Stimulated activated CD8-positive, alpha-beta memory T cell treated with anti-CD3 and anti-CD28 coated beads, Interleukin-4, amount 100 ng/mL, for 1 hour (primary cell): Measurements from ENCODE around the gene SLC7A11.
"Not testable (repeated sequence)": the region's sequence is repeated elsewhere in the genome, so short reads cannot be mapped to it uniquely, and the experiment has no call there.

ENCODE experiments used
- DNase-seq, 2 donors: peaks; one replicate each; pipeline ENCODE4 v3.0.0-alpha.2; 2020; ENCODE audit warnings: low read depth in 2 of 2, low spot score in 1 of 2

The SLC7A11 gene

GRCh38 chr4:138243369-138243768 lies 1.2 kb upstream of the SLC7A11 start:
- DNase-seq, result no peak

GRCh38 chr4:138242834-138243156 lies 646 bp upstream of the SLC7A11 start:
- no peak for DNase-seq

- no peak for DNase-seq
These were observed 671 bp downstream of the SLC7A11 start for GRCh38 chr4:138241281-138242075.

DNA sequence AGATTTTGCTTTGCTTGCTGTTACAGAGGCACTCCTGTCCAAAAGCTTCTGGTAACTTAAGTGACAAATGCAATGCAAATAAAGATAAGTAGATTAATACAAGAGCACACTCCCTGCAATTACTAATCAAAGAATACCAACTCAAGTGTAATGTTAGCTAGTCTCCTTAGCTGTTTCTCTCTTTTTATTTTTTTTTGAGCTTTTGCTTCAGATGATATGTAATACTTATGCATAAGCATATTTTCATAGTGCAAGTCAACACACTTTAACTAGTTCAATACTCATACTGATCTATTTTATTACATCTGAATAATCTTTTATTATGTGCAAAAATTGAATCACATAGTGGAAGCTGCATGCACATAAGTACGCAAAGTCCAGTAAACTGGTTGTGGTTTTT lies 2.7 kb downstream of the SLC7A11 start:
- no peak for DNase-seq

- DNase-seq, result no peak
These were observed 3.4 kb downstream of the SLC7A11 start for GRCh38 chr4:138238521-138239292.

DNA sequence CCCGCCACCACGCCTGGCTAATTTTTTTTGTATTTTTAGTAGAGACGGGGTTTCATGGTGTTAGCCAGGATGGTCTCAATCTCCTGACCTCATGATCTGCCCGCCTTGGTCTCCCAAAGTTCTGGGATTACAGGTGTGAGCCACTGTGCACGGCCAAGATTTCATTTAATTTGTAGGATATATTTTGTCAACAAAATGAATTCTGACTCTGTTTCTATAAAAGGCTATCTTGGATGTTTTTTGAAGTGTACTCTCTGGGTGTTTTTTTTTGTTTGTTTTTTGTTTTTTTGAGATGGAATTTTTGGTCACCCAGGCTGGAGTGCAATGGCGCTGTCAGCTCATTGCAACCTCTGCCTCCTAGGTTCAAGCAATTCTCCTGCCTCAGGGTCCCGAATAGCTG lies 5.0 kb downstream of the SLC7A11 start:
- not testable (repeated sequence) for DNase-seq

GRCh38 chr4:138236037-138236436 lies 6.1 kb downstream of the SLC7A11 start:
- DNase-seq, result no peak

GRCh38 chr4:138235419-138235952 lies 6.7 kb downstream of the SLC7A11 start:
- DNase-seq, result no peak

DNA sequence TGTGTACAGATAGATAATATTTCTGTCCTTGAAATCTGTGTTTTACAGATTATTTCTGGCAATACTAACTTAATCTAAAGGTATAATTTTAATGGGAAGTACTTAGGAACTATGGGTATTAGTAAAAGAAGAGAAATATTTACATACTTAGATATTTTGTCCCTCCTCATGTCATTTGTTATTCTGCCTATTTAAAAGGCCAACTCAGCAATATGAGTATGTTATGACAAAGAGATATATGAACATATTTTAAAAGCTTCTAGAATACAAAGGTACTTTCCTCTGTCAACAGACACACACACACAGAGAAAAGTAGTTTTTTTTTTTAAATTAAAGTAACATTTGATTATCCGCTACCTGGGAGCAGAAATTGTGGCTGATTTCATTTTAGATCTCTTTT lies 7.9 kb downstream of the SLC7A11 start:
- no peak for DNase-seq

GRCh38 chr4:138233313-138234034 lies 8.7 kb downstream of the SLC7A11 start:
- no peak for DNase-seq

GRCh38 chr4:138232364-138232763 lies 9.8 kb downstream of the SLC7A11 start:
- DNase-seq, result no peak

- no peak for DNase-seq
These were observed 12.1 kb downstream of the SLC7A11 start for GRCh38 chr4:138230048-138230447.

- no peak for DNase-seq
These were observed 13.0 kb downstream of the SLC7A11 start for GRCh38 chr4:138229160-138229559.

DNA sequence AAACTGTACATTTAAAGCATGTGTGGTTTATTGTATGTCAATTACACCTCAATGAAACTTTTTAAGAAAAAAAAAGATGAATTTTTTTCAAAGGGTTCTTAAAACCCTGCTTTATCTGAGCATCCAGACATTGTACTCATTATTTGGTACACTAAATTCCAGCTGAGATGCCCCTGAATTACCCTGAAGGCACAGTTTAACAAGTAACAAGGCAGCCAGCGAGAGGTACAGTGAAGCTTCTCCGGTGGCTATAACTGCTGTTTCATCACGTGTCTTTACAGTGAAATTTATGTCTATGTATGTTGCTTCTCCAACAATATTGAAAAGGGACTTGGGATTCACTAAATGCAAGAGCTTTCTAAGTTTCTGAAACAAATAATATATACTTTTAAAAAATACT lies 15.8 kb downstream of the SLC7A11 start:
- no peak for DNase-seq

GRCh38 chr4:138225477-138225876 lies 16.7 kb downstream of the SLC7A11 start:
- no peak for DNase-seq

- DNase-seq, result no peak
These were observed 17.5 kb downstream of the SLC7A11 start for GRCh38 chr4:138224614-138225013.

GRCh38 chr4:138223231-138223910 lies 18.8 kb downstream of the SLC7A11 start:
- DNase-seq, result no peak

DNA sequence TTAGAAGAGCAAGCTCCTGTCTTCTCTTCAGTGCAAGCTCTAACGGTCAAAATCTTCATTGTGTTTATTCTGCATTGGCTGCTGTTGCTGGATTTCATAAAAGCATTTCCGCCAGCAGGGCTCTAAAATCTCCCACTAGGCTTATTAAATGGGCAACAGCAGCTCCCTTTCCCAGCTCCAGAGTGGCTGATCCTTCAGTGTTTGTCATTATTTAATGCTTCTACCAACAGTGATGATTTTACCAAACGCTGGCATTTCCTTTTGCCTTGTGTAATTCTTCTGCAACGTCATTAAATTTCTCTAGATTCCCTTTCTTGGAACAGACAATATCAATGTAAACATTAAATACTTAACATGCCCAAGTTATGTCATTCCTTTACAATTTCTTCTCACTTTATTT lies 20.1 kb downstream of the SLC7A11 start:
- DNase-seq, result no peak

DNA sequence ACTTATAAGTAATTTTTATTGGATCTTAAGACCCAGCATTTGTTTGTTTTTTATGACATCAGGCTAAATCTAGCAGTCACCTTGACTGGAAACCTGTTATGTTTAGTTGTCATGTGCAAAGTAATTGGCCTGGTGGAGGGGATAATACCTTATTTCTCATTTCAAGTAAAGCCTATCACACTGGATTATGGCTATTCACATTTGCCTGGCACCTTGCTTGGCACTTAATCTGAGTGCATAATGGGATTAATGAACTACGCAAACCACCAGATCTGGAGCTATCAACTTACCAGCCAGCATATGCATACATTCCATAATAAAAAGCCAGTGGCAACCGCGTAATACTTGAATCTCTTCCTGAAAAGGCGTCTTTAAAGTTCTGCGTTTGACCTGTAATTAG lies 23.2 kb downstream of the SLC7A11 start:
- DNase-seq, result no peak

DNA sequence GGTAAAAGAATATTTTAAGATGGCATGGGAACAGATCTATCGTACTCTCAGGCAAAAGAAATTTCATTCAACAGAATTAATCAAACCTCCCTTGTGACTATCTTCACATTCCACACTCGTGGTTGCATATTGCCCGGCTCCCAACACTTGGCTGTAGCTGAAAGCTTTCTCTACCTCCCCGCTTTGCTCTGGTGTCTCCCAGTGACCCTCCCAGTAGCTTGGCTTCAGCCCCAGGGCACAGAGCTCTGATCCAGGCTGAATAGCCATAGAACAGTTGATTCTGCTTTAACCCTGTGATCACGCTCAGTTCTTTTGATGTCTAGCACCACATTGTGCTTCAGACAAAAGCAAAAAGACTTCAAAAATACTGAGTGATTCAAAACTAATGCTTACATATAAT lies 24.6 kb downstream of the SLC7A11 start:
- DNase-seq, result no peak

DNA sequence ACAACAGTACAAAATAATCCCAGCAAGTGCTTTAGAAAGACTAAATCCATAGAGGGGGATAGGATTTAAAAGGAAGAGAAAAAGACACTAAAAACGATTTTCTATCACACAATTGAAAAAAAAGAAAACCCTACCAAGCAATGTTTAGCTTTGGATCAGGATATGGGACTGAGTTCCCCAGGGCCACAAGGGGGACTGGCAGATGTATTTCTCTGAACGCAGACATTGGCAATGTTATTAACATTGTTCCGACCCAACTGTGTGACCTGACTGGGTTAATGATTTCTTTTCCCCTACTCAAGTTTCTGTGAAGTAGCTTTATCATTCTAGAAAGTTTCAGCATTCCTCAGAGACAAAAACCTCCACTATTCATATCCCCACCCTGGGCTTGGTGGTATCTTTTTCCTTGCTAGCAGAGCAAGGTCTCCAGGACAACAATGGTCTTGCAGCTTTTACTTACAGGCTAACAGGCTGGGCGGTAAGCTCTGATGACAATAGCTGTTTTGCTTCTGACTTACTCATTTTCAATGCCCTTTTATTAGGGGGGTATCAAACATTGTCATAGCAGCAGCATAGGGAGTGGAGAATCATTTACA lies 25.8 kb downstream of the SLC7A11 start:
- no peak for DNase-seq
